CD14-positive monocyte (primary cell): ENCODE measurements around the gene ABLIM3. TPM values are rescaled to one million over a fixed set of nuclear protein-coding genes. Genes with fewer than 3 reads are reported as not detected.

Source experiments
- DNase-seq, 3 donors: peaks; one replicate each; pipeline ENCODE4 v3.0.0-alpha.2; 2011 to 2022
- H2AFZ ChIP-seq: 2 replicates; pipeline ENCODE4 v1.6.0; 2012; ENCODE audit warnings: mild to moderate bottlenecking, low read depth, low read length, inconsistent platforms; ENCODE audit not compliant: insufficient read depth, poor library complexity, severe bottlenecking
- H3K27ac ChIP-seq, 2 donors: 1 replicate in 1 of 2; 2 replicates in 1 of 2; pipeline ENCODE4 v1.5.1; 2012 to 2013; ENCODE audit warnings: low read length in 2 of 2, control low read depth in 1 of 2, inconsistent platforms in 1 of 2, low read depth in 1 of 2, mild to moderate bottlenecking in 1 of 2
- H3K27me3 ChIP-seq, 2 donors: one replicate each; pipeline versions ENCODE4 v1.6.0 to v1.6.1; 2011 to 2013; ENCODE audit warnings: low read length in 2 of 2; ENCODE audit not compliant: control insufficient read depth in 2 of 2, insufficient read depth in 2 of 2
- H3K36me3 ChIP-seq, 2 donors: replicated peaks in 1 of 2; 1 replicate in 1 of 2; 2 replicates in 1 of 2; pipeline versions ENCODE4 v1.5.1 to v1.6.1; 2012 to 2013; ENCODE audit warnings: low read length in 2 of 2, control low read depth in 1 of 2, inconsistent platforms in 1 of 2, mild to moderate bottlenecking in 1 of 2; ENCODE audit not compliant: insufficient read depth in 2 of 2, control insufficient read depth in 1 of 2
- H3K4me1 ChIP-seq, 2 donors: 1 replicate in 1 of 2; 2 replicates in 1 of 2; pipeline versions ENCODE4 v1.5.1 to v1.6.1; 2012 to 2013; ENCODE audit warnings: low read length in 2 of 2, control low read depth in 1 of 2, inconsistent platforms in 1 of 2, mild to moderate bottlenecking in 1 of 2, moderate library complexity in 1 of 2; ENCODE audit not compliant: insufficient read depth in 2 of 2, control insufficient read depth in 1 of 2
- H3K4me2 ChIP-seq: replicated peaks from 2 replicates; pipeline ENCODE3; 2012; ENCODE audit warnings: low read length, moderate library complexity, mild to moderate bottlenecking; ENCODE audit not compliant: poor library complexity, severe bottlenecking; ENCODE audit errors: extremely low read depth
- H3K4me3 ChIP-seq, 3 experiments: fragments of 200-600 bp in 1 of 3; sonication (generic) in 1 of 3; replicated peaks in 1 of 3; 1 replicate in 2 of 3; 2 replicates in 1 of 3; pipeline ENCODE4 v1.5.1; 2011 to 2013; ENCODE audit warnings: low read length in 3 of 3, mild to moderate bottlenecking in 3 of 3, control low read depth in 2 of 3, low read depth in 2 of 3, inconsistent platforms in 1 of 3, moderate library complexity in 1 of 3
- H3K79me2 ChIP-seq: 2 replicates; pipeline ENCODE4 v1.6.0; 2012; ENCODE audit warnings: mild to moderate bottlenecking, control low read depth, inconsistent platforms, low read length, moderate library complexity; ENCODE audit not compliant: insufficient read depth
- H3K9ac ChIP-seq: 2 replicates; pipeline ENCODE4 v1.6.0; 2017; ENCODE audit warnings: low read length, mild to moderate bottlenecking; ENCODE audit not compliant: insufficient read depth, poor library complexity, severe bottlenecking
- H3K9me3 ChIP-seq, 2 donors: replicated peaks in 1 of 2; 1 replicate in 1 of 2; 2 replicates in 1 of 2; pipeline versions ENCODE4 v1.5.1 to v1.6.1; 2012 to 2013; ENCODE audit warnings: low read length in 2 of 2, control low read depth in 1 of 2; ENCODE audit not compliant: control insufficient read depth in 1 of 2, insufficient read depth in 1 of 2
- H4K20me1 ChIP-seq: 2 replicates; pipeline ENCODE4 v1.6.0; 2012; ENCODE audit warnings: mild to moderate bottlenecking, low read length, control low read depth, moderate library complexity; ENCODE audit not compliant: insufficient read depth
- H3K27ac Mint-ChIP-seq, 7 donors: one replicate each; pipeline ENCODE4 v1.8.0; 2020; ENCODE audit warnings: mild to moderate bottlenecking in 7 of 7, mixed read lengths in 7 of 7, moderate library complexity in 6 of 7, inconsistent platforms in 2 of 7
- H3K27me3 Mint-ChIP-seq, 3 donors: one replicate each; pipeline ENCODE4 v1.8.0; 2021 to 2022; ENCODE audit warnings: low read depth in 3 of 3, mild to moderate bottlenecking in 3 of 3, mixed read lengths in 3 of 3, moderate library complexity in 3 of 3, inconsistent platforms in 1 of 3
- H3K36me3 Mint-ChIP-seq, 2 donors: one replicate each; pipeline ENCODE4 v1.8.0; 2020; ENCODE audit warnings: mixed read lengths in 2 of 2, inconsistent platforms in 1 of 2, mild to moderate bottlenecking in 1 of 2
- H3K4me1 Mint-ChIP-seq: one replicate; pipeline ENCODE4 v1.8.0; 2020; ENCODE audit warnings: mild to moderate bottlenecking, mixed read lengths
- H3K4me3 Mint-ChIP-seq, 2 donors: one replicate each; pipeline ENCODE4 v1.8.0; 2020; ENCODE audit warnings: mild to moderate bottlenecking in 2 of 2, mixed read lengths in 2 of 2, moderate library complexity in 1 of 2
- H3K9me3 Mint-ChIP-seq, 7 donors: one replicate each; pipeline ENCODE4 v1.8.0; 2020 to 2022; ENCODE audit warnings: mixed read lengths in 7 of 7, mild to moderate bottlenecking in 6 of 7, moderate library complexity in 6 of 7, inconsistent platforms in 2 of 7
- CTCF ChIP-seq: fragments of 200-600 bp; IDR thresholded peaks from one replicate; pipeline ENCODE4 v1.8.0; 2022; ENCODE audit warnings: antibody characterized with exemption, mild to moderate bottlenecking
- WGBS: methylation state at CpG from one replicate; pipeline ENCODE4 v1.1.5; 2013; ENCODE audit warnings: missing lambda C conversion rate; ENCODE audit not compliant: insufficient coverage; 5-methylcytosine and 5-hydroxymethylcytosine counted together
- intact Hi-C, 2 donors: fragments of 100-400 bp; cut with micrococcal nuclease; formaldehyde crosslinking; loops; one replicate each; pipeline versions ENCODE4 v1.15.0 to v1.15.1; 2023
- polyA plus RNA-seq, 3 donors: library from polyadenylated mRNA; depleted of rRNA in 1 of 3; unstranded in 2 of 3; stranded (reverse) in 1 of 3; fragments of 300-500 nt in 2 of 3; fragments of >200 nt in 1 of 3; fragmentation: Illumina TruSeq in 2 of 3; gene quantifications; 1 replicate in 2 of 3; 2 replicates in 1 of 3; pipeline ENCODE4 v1.2.3, GENCODE V29; 2012 to 2021

ABLIM3 gene
- polyA plus RNA-seq, 3 donors, result 0.22 to 0.74 TPM; not detected in 1

GRCh38 chr5:149153193-149153750 is 12.0 kb downstream of the ABLIM3 start:
- Histone ChIP-seq H3K27ac (peak overlapping the region in 1 of 2 donors; percentile 20), H3K9ac (peak overlapping the region; percentile 9), H3K9me3 (no peaks in the 10 kb centered on the region), H3K79me2 (no peaks in the 10 kb centered on the region), H3K36me3 (no peaks in the 10 kb centered on the region), H3K4me2 (peak overlapping the region; percentile 13), H4K20me1 (no peaks in the 10 kb centered on the region), H3K4me1 (peaks cover 43 to 52% of the 10 kb centered on the region in 2 donors), H3K4me3 (peak overlapping the region in 1 of 3 experiments; percentile 3), H3K27me3 (no peaks in the 10 kb centered on the region), H2AFZ (peak overlapping the region; percentile 35)
- H3K27ac Mint-ChIP-seq, result peak overlapping the region in 5 of 7 donors; percentile 25 to 81 (median 72)
- peaks cover 0 to 2% (median 0%) of the 10 kb centered on the region in 3 donors for H3K27me3 Mint-ChIP-seq
- no peaks in the 10 kb centered on the region for H3K9me3 Mint-ChIP-seq
- TF ChIP-seq CTCF, result no peak
- H3K4me1 Mint-ChIP-seq, result peaks cover 52% of the 10 kb centered on the region
- intact Hi-C loops, result no loop called here
- H3K36me3 Mint-ChIP-seq, result no peaks in the 10 kb centered on the region
- peak overlapping the region in 1 of 2 donors; percentile 77 for H3K4me3 Mint-ChIP-seq
- no peak for DNase-seq
- 84% methylated on average over 3 of the region's 4 CpGs for WGBS

GRCh38 chr5:149153751-149154610 is 12.7 kb downstream of the ABLIM3 start:
- 11% methylated on average over 4 of the region's 8 CpGs for WGBS
- H3K9ac ChIP-seq, result peak overlapping the region; percentile 9

More at GRCh38 chr5:149153751-149154610, 12.7 kb downstream of the ABLIM3 start:
- H4K20me1 ChIP-seq, result no peaks in the 10 kb centered on the region
- Mint-ChIP-seq H3K27me3 (peaks cover 0 to 2% (median 0%) of the 10 kb centered on the region in 3 donors), H3K4me1 (peaks cover 52% of the 10 kb centered on the region), H3K27ac (peak overlapping the region; percentile 1 to 81 (median 72)), H3K9me3 (no peaks in the 10 kb centered on the region), H3K36me3 (no peaks in the 10 kb centered on the region), H3K4me3 (peak overlapping the region in 1 of 2 donors; percentile 77)
- peak overlapping the region in 1 of 3 experiments; percentile 3 for H3K4me3 ChIP-seq
- no peaks in the 10 kb centered on the region for H3K9me3 ChIP-seq
- peak overlapping the region; percentile 32 for H3K4me2 ChIP-seq
- intact Hi-C loops, result no loop called here
- H3K27me3 ChIP-seq, result no peaks in the 10 kb centered on the region
- peak in 2 of 3 donors; percentile 34 to 45 for DNase-seq
- TF ChIP-seq CTCF, result no peak
- peak overlapping the region; percentile 35 for H2AFZ ChIP-seq
- peak overlapping the region; percentile 1 to 20 for H3K27ac ChIP-seq
- H3K4me1 ChIP-seq, result peaks cover 43 to 52% of the 10 kb centered on the region in 2 donors
- no peaks in the 10 kb centered on the region for H3K36me3 ChIP-seq
- no peaks in the 10 kb centered on the region for H3K79me2 ChIP-seq
